IPS DF 6.9 (cell line): ENCODE measurements around the gene LPAR5.

Source experiments
- DNase-seq: peaks from one replicate; pipeline ENCODE4 v3.0.0-alpha.2; 2013; ENCODE audit warnings: low read depth, low spot score
- H3K27ac ChIP-seq: one replicate; pipeline ENCODE4 v1.5.1; 2013; ENCODE audit warnings: low read length, control low read depth
- H3K27me3 ChIP-seq: 2 replicates; pipeline ENCODE4 v1.6.1; 2013; ENCODE audit warnings: mild to moderate bottlenecking, low read length; ENCODE audit not compliant: control insufficient read depth, insufficient read depth
- H3K36me3 ChIP-seq: 2 replicates; pipeline ENCODE4 v1.6.1; 2013; ENCODE audit warnings: low read length; ENCODE audit not compliant: control insufficient read depth, insufficient read depth
- H3K4me1 ChIP-seq: 2 replicates; pipeline ENCODE4 v1.6.1; 2013; ENCODE audit warnings: low read length; ENCODE audit not compliant: control insufficient read depth, insufficient read depth
- H3K4me3 ChIP-seq: 2 replicates; pipeline ENCODE4 v1.5.1; 2013; ENCODE audit warnings: mild to moderate bottlenecking, low read length
- H3K9me3 ChIP-seq: 2 replicates; pipeline ENCODE4 v1.6.1; 2013; ENCODE audit warnings: low read length, inconsistent platforms; ENCODE audit not compliant: control insufficient read depth, insufficient read depth
- WGBS: extraction: QIAGEN DNeasy Blood & Tissue Kit; methylation state at CpG from one replicate; pipeline ENCODE4 v1.1.7; 2013; ENCODE audit warnings: mixed read lengths, missing lambda C conversion rate; ENCODE audit not compliant: insufficient read length, insufficient coverage; 5-methylcytosine and 5-hydroxymethylcytosine counted together

The LPAR5 gene

GRCh38 chr12:6635856-6636531 lies at the start of gene LPAR5:
LPAR5 (minus strand) TSS chr12:6635959; CDS start chr12:6621248, 14,711 bp downstream.
- no peak for DNase-seq
- Histone ChIP-seq H3K27me3 (no peaks in the 10 kb centered on the region), H3K4me1 (no peaks in the 10 kb centered on the region), H3K9me3 (no peaks in the 10 kb centered on the region), H3K36me3 (no peaks in the 10 kb centered on the region), H3K4me3 (no peak within 1 kb of the TSS), H3K27ac (no peak within 1 kb of the TSS)
- no CpG with 5 or more reads among the region's 18 CpGs for WGBS

GRCh38 chr12:6684609-6685008 lies 48.9 kb upstream of the LPAR5 start:
- no CpG with 5 or more reads among the region's 6 CpGs for WGBS
- no peak for DNase-seq
- peaks cover 4% of the 10 kb centered on the region; the same call in 1 of the 2 replicates for H3K36me3 ChIP-seq
- H3K4me1 ChIP-seq, result no peaks in the 10 kb centered on the region
- H3K27ac ChIP-seq, result no peak overlapping the region
- H3K9me3 ChIP-seq, result no peaks in the 10 kb centered on the region
- H3K4me3 ChIP-seq, result no peak overlapping the region
- no peaks in the 10 kb centered on the region for H3K27me3 ChIP-seq

- Histone ChIP-seq H3K36me3 (peaks cover 33% of the 10 kb centered on the region), H3K27me3 (no peaks in the 10 kb centered on the region), H3K27ac (no peak overlapping the region), H3K4me3 (no peak overlapping the region), H3K9me3 (no peaks in the 10 kb centered on the region), H3K4me1 (no peaks in the 10 kb centered on the region)
- DNase-seq, result no peak
- WGBS, result no CpG with 5 or more reads among the region's 5 CpGs
Observed at GRCh38 chr12:6676962-6677361, 41.2 kb upstream of the LPAR5 start.

GRCh38 chr12:6672143-6672542 lies 36.4 kb upstream of the LPAR5 start:
- Histone ChIP-seq H3K4me1 (no peaks in the 10 kb centered on the region), H3K9me3 (no peaks in the 10 kb centered on the region), H3K4me3 (no peak overlapping the region), H3K27ac (no peak overlapping the region), H3K36me3 (peaks cover 44% of the 10 kb centered on the region), H3K27me3 (no peaks in the 10 kb centered on the region)
- no peak for DNase-seq
- WGBS, result no CpG with 5 or more reads among the region's 18 CpGs

- Histone ChIP-seq H3K4me1 (no peaks in the 10 kb centered on the region), H3K27me3 (no peaks in the 10 kb centered on the region; the same call in 1 of the 2 replicates), H3K27ac (no peak overlapping the region), H3K36me3 (peaks cover 37% of the 10 kb centered on the region), H3K9me3 (no peaks in the 10 kb centered on the region), H3K4me3 (no peak overlapping the region)
- DNase-seq, result no peak
- 100% methylated on average over 1 of the region's 8 CpGs for WGBS
Observed at GRCh38 chr12:6667559-6668210, 31.9 kb upstream of the LPAR5 start.

GRCh38 chr12:6666211-6666610 lies 30.5 kb upstream of the LPAR5 start:
- Histone ChIP-seq H3K9me3 (no peaks in the 10 kb centered on the region), H3K4me1 (no peaks in the 10 kb centered on the region), H3K36me3 (peaks cover 25% of the 10 kb centered on the region; the same call in 1 of the 2 replicates), H3K27me3 (no peaks in the 10 kb centered on the region; the same call in 1 of the 2 replicates), H3K27ac (no peak overlapping the region), H3K4me3 (no peak overlapping the region)
- no CpG with 5 or more reads among the region's 2 CpGs for WGBS
- DNase-seq, result no peak

GRCh38 chr12:6664902-6665301 lies 29.1 kb upstream of the LPAR5 start:
- H3K9me3 ChIP-seq, result no peaks in the 10 kb centered on the region
- no peak overlapping the region for H3K4me3 ChIP-seq
- no peaks in the 10 kb centered on the region for H3K4me1 ChIP-seq
- H3K27me3 ChIP-seq, result no peaks in the 10 kb centered on the region; the same call in 1 of the 2 replicates
- H3K27ac ChIP-seq, result no peak overlapping the region
- WGBS, result no CpG with 5 or more reads among the region's 2 CpGs
- DNase-seq, result no peak
- H3K36me3 ChIP-seq, result peaks cover 14% of the 10 kb centered on the region; the same call in 1 of the 2 replicates

GRCh38 chr12:6662906-6663742 lies 27.4 kb upstream of the LPAR5 start, which contains the start of gene ING4:
ING4 (minus strand) TSS chr12:6663119; CDS start chr12:6663101, 18 bp downstream.
- peak; percentile 99 for DNase-seq
- Histone ChIP-seq H3K4me3 (peak within 1 kb of the TSS; percentile 88), H3K4me1 (no peaks in the 10 kb centered on the region), H3K9me3 (no peaks in the 10 kb centered on the region), H3K27me3 (no peaks in the 10 kb centered on the region; the same call in 1 of the 2 replicates), H3K36me3 (peaks cover 6% of the 10 kb centered on the region; the same call in 1 of the 2 replicates), H3K27ac (no peak within 1 kb of the TSS)
- no CpG with 5 or more reads among the region's 37 CpGs for WGBS

GRCh38 chr12:6662602-6662905 lies 26.8 kb upstream of the LPAR5 start:
- Histone ChIP-seq H3K9me3 (no peaks in the 10 kb centered on the region), H3K27ac (no peak overlapping the region), H3K4me3 (peak overlapping the region; percentile 88), H3K27me3 (no peaks in the 10 kb centered on the region; the same call in 1 of the 2 replicates), H3K4me1 (no peaks in the 10 kb centered on the region), H3K36me3 (peaks cover under 1% of the 10 kb centered on the region; the same call in 1 of the 2 replicates)
- no CpG with 5 or more reads among the region's 10 CpGs for WGBS
- no peak for DNase-seq

GRCh38 chr12:6653987-6654386 lies 18.2 kb upstream of the LPAR5 start:
- DNase-seq, result no peak
- no CpG with 5 or more reads among the region's 5 CpGs for WGBS
- Histone ChIP-seq H3K27ac (no peak overlapping the region), H3K27me3 (no peaks in the 10 kb centered on the region), H3K4me1 (no peaks in the 10 kb centered on the region; the same call in 1 of the 2 replicates), H3K9me3 (no peaks in the 10 kb centered on the region), H3K4me3 (no peak overlapping the region), H3K36me3 (peaks cover 7% of the 10 kb centered on the region; the same call in 1 of the 2 replicates)
